HG03432 (cell line): ENCODE data around the gene FAM53A.
A peak's percentile ranks its signal among the peaks of the same experiment; 100 is the strongest.

Experiments used
- ATAC-seq: cut with Tn5 transposase; IDR thresholded peaks from one replicate; pipeline ENCODE4 v1.9.1; 2021; ENCODE audit warnings: mild to moderate bottlenecking, moderate library complexity; ENCODE audit not compliant: unreplicated experiment

Gene FAM53A, protein sequence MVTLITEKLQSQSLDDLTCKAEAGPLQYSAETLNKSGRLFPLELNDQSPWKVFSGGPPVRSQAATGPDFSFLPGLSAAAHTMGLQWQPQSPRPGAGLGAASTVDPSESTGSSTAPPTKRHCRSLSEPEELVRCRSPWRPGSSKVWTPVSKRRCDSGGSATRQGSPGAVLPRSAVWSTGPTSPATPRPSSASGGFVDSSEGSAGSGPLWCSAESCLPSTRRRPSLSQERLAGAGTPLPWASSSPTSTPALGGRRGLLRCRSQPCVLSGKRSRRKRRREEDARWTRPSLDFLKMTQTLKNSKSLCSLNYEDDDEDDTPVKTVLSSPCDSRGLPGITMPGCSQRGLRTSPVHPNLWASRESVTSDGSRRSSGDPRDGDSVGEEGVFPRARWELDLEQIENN

DNA sequence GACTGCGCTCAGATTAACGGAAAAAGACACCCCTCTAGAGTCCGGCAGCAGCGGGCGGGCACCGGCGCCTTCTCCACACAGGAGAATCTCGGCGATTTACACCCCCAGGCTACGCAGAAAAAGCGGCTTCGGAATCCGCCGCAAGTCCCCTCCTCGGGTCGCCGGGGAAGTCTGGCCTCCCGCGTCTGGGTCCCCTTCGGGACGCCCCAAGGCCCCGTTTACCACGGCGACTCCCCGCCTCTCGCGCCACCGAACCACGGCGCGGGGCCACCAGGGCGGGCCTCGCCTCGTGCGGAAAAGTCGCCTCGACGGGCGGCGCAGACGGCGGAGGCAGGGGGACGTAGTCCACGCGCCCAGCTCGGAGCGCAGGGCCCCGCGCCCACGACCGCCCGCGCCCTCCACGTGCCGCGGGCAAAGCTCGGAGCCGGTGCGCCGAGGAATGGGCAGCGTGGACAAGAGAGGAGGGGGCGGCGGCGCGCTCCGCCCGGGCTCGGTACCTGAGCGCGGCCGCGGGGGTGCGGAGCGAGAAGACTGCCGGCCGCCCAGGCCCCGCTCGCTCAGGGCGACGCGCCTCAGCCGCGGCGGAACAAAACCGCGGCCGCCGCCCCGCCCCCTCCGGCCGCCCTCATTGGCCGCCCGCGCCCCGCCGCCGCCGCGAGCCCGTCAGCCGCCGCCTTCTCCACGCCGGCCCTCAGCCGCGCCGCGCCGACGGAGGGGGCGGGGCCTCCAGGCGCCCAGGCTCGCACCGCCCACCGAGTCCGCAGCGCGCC is at the start of gene FAM53A:
Gene FAM53A, minus strand, starts transcription at position 578 of the 770 bp plus-strand sequence. CDS start 15,572 bp downstream, outside the sequence.
- peak; percentile 94 for ATAC-seq

DNA sequence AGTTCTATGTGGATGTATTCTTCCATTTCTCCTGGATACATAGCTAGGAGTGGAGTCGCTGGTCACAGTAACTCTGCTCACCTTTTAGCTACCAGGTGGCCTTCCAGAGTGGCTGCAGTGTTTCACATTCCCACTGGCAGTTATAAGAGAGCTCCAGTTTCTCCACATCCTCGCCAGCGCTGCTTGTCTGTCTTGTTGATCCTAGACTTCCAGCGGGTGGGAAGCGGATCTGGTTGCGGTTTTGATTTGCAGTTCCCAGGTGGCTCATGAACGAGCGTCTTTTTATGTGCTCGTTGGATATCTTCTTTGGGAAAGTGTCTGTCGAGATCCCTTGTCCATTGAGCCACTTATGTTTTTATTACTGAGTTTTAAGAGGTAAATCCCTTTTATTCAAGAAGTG is 48.8 kb upstream of the FAM53A start:
- no peak for ATAC-seq

DNA sequence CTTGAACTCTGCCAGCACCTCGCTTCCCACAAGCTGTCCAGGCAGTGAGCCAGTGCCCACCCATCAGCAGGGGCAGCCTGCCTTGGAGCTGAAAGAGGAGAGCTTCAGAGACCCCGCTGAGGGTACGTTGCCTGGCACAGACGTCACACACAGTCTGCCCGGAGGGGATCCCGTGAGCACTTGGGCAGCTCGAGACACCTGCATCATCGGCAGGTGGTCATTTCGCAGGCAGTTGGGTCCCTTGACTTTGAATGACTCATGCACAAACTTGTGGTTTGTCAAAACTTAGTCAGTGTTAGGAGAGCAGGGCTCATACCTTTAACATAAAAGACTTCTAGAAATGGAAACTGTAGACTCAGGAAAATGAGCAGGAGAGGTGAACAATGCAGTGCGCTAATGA is 47.1 kb upstream of the FAM53A start:
- no peak for ATAC-seq

DNA sequence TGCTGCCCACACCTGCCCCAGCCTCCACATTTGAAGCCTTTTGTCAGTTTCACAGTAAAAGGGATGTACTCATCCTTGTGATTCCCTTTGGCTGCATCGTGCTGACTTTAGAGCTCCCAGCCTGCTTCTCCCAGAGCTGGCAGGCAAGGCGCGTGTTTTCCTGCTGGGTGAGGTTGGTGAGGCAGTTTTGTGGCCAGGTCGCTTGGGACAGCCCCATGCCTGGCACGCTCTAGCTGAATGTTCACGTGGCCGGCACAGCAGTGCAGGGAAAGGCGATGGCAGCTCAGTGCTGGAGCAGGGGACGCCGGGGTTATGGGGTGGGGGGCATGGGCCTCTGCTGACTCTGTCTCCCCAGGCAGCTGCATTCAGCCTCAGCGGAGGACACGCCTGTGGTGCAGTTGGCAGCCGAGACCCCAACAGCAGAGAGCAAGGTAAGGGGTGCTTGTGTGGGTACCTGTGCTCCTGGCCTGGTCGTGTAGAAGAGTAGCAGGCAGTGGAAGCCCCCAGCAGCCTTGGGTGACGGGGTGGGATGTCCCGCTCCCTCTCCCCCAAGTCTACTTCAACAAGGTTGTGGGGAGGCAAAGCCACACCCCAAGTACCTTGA is 46.5 kb upstream of the FAM53A start:
- ATAC-seq, result no peak

DNA sequence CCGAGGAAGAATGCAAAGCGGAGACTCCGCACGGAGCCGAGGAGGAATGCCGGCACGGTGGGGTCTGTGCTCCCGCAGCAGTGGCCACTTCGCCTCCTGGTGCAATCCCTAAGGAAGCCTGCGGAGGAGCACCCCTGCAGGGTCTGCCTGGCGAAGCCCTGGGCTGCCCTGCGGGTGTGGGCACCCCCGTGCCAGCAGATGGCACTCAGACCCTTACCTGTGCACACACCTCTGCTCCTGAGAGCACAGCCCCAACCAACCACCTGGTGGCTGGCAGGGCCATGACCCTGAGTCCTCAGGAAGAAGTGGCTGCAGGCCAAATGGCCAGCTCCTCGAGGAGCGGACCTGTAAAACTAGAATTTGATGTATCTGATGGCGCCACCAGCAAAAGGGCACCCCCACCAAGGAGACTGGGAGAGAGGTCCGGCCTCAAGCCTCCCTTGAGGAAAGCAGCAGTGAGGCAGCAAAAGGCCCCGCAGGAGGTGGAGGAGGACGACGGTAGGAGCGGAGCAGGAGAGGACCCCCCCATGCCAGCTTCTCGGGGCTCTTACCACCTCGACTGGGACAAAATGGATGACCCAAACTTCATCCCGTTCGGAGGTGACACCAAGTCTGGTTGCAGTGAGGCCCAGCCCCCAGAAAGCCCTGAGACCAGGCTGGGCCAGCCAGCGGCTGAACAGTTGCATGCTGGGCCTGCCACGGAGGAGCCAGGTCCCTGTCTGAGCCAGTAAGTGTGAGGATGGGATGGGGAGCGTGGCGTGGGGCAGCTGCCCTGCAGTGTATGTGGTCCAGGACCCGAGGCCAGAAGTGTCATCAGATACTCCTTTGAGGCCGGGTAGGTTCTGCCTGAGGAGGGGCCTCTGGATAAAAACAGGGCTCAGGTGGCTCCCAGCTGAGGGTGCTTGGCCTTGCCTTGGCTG is 44.2 kb upstream of the FAM53A start:
- ATAC-seq, result no peak

DNA sequence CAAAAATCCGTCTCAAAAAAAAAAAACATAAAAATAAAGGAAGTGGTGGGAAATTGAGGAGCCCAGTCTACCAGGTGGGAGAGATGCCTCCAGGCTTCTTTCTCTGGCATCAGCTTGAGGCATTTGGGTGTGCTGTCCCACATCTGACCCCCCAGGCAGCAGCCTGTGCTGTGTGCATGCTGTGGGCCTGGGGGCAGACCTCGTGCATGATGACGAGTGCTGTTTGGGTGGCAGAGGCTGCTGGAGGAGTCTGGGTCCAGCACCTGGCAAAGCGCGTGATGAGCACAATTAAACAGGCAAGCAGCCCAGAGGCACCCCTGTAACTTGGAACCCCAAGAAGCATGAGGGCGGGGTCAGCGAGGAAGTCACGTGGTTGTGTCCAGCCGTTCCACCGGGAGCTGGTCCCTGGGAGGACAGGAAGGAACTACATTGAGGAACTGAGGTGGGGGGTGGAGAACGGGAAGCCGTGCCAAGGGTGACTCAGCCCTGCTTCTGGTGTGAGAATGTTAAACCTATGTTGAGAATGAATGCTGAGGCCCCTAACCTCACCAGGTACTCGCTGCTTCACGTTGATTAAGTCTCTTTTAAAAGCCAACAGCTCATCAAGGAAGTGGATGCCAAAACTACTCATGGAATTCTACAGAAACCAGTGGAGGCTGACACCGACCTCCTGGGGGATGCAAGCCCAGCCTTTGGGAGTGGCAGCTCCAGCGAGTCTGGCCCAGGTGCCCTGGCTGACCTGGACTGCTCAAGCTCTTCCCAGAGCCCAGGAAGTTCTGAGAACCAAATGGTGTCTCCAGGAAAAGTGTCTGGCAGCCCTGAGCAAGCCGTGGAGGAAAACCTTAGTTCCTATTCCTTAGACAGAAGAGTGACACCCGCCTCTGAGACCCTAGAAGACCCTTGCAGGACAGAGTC is 43.3 kb upstream of the FAM53A start:
- ATAC-seq, result no peak

DNA sequence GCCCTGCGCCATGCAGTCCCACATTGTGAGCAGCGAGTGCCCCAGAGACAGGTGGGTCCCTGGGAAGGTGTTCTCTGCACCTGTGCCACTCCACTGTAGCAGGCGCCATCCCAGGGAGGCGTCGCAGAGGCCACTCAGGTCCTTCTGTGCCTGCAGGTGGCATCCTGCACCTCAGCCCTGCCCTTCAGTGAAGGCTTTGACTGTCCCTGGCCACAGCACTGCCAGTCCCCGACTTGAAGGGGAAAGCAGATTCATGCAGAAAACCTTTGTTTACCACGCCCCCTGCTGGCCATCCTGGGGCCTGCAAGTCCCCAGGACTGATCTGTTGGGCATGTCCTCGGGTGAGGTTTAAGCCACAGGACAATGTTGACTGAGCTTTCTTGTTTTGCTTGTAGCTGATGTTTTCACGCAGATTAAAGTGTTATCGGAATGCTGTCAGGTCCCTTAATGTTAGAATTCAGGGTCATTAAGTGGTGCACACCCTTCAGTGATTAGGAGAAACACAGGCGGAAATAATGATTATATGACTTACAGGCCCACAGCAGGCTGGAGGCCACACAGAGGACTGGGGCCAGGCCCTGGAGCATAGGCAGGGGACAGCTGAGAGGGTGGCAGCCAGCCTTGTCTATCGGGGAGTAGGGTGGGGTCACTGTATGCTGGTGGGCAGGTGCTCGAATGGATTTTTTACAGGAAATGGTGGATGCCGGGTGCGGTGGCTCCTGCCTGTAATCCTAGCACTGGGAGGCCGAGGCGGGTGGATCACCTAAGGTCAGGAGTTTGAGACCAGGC is 42.2 kb upstream of the FAM53A start:
- no peak for ATAC-seq

DNA sequence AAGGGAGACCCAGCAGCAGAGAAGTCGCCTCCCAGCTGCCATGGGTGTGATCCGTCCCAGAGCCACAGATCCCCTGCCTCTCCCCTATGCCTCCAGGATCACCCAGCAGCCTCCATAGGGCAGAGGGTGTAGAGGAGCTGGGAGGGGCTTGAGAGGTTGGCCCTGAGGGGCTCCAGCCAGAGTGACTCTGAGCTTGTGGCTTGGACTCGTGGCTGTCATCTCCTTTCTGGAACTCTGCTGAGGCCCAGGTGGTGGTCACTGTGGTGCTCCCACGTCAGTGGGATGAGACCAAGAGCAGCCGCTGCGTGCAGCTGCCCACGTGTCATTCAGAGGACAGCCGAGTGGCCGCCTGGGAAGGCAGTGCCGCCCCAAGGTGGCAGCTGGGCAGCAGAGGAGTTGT is 41.4 kb upstream of the FAM53A start:
- no peak for ATAC-seq

DNA sequence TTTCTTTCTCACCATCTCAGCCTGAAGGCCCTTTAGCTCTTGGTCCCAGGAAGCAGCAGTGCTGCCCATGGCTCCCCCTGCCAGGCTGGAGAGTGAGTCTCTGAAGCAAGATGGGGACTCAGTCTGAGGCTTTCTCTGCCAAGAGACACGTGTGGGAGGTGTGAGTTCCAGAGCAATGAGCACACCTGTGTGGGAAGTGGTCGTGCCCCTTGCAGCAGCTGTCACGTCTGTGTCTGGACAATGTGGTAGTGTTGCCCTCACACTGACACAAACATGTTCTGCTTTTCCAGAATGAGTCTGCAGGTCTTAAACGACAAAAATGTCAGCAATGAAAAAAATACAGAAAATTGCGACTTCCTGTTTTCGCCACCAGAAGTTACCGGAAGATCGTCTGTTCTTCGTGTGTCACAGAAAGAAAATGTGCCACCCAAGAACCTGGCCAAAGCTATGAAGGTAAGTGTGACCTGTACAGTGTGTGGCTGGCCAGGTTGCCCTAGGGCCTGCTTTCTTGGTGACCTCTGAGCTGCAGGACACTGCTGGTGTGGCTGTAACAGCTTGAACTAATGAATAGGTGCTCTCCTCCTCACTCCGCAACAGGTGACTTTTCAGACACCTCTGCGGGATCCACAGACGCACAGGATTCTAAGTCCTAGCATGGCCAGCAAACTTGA is 39.2 kb upstream of the FAM53A start:
- ATAC-seq, result no peak

DNA sequence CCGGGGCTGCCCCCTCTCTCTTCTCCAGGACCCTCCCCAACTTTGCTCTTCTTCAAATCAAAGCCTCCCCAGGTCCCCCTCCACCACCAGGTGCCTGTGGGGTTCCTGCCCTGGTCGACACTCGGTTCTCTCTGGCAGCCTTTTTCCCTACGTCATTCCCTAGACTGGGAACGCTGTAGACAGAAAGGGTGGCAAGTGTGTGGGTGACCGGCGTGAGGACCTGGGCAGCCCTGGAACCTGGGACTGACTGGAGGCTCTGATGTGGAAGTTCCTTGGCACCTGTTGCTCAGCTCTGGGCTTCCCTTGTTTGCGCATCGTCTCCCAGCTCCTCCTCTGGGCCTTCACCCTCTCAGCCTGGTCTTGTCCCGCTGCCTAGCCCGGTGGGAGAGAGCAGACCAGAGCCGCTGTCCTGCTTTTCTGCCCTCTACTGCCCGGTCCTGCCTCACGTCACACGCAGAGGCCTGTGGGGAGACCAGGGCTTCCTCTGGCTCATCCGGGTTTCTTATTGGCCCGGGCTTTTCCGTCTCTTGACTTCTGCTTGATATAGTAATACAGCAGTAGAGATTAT is 38.5 kb upstream of the FAM53A start:
- no peak for ATAC-seq

DNA sequence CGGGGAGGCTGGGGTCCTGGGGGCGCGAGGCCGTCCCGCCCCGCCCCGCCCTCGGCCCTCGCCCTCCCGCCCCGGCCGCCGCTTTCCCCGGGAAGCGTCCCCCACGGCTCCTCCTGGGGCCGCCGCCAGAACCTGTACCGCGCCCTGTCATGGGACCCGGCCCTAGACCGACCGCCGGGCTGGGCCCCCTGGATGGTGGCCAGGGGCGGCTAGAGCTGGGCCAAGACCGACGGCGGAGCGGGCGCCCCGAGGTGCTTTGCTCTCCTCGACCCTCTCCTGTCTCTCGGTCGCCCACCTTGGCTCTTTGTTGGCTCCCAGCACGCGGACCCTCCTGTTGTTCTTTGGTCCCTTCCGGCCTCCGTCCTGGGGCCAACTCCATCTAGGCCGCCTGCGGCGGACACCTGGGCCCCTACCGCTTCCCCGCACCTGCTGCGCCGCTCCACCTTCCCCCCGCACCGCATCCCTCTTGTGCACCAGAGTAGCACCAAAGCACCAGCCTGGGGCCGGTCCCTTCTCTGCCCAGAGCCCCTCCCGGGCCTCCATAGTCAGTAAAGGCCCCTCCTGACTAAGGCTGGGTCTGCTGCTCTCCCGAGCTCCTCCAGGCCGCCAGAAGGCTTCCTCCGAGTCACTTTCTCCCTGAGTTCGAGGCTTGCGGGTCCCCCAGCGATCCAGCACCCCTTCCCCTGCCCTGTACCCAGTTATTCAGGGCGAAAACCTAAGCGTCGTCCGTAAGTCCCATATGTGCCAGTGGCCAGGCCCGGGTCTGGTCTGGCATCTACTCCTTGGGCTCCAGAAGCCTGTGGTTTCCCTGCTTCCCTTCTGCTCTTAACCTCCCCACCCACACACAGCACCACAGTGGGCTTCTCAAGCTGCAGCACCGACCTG is 37.8 kb upstream of the FAM53A start:
- peak; percentile 8 for ATAC-seq

DNA sequence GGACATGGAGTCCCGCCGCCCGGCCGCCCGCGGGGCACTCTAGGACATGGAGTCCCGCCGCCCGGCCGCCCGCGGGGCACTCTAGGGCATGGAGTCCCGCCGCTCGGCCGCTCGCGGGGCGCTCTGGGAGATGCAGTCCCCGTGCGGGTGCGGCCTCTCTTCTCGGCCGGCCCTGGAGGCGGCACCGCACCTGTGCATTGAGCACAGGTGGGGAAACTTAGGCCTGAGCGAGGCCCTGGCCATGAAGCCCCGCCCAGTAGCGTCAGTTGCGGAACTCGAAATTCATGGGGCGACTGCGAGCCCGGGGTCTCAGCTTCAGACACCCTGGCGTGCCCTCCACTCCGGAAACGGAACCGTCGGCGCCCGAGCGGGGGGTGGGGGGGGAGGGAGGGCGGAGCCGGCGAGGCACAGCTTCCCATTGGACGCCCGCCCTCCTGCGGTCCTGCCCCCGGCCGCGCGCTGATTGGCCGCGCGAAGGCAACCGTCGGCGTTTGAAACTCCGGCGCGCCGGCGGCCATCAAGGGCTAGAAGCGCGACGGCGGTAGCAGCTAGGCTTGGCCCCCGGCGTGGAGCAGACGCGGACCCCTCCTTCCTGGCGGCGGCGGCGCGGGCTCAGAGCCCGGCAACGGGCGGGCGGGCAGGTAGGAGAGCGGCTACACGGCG is 37.0 kb upstream of the FAM53A start, which contains the start of the genes TACC3 and TMEM129:
Gene TACC3, plus strand, starts transcription at position 519 of the 663 bp plus-strand sequence. CDS start 1,901 bp downstream, outside the sequence.
Gene TMEM129, minus strand, starts transcription at position 321 of the 663 bp plus-strand sequence. CDS start 486 bp downstream, outside the sequence.
- ATAC-seq, result peak; percentile 72

DNA sequence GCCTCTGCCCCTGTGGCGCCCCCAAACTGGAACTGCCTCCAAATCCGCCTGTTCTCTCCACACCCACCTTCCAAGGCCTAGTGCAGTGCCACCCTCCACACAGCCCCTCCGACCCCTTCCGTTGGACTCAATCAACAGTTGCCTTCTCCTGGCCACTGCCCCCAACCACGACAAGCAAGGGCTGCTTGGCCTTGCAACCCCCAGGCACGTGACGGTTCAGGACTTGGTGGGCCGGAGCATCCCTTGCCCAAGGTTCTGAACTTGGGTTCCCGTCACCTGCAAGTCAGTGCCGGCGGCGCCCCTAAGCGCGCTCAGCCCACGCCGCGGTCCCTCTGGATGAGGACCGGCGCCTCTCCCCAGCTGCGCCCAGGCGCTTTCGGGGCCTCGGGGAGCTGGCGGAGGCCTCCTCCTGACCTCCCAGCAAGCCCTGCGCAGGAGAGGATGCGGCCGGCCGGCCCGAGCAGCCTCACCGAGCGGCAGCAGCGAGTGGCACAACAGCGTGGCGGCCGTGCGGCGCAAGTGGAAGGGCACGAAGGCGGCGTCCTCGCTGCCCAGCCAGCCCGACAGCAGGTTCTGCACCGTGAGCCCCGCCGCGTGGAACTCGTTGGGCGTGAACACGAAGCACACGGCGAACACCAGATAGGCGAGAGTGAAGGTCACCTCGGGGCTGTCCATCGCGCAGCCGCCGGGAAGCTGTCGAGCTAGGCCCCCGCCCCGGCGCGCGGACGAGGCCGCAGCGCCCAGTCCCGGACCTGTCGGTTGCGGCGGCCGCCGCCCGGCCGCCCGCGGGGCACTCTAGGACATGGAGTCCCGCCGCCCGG is 36.3 kb upstream of the FAM53A start:
- peak; percentile 30 for ATAC-seq

DNA sequence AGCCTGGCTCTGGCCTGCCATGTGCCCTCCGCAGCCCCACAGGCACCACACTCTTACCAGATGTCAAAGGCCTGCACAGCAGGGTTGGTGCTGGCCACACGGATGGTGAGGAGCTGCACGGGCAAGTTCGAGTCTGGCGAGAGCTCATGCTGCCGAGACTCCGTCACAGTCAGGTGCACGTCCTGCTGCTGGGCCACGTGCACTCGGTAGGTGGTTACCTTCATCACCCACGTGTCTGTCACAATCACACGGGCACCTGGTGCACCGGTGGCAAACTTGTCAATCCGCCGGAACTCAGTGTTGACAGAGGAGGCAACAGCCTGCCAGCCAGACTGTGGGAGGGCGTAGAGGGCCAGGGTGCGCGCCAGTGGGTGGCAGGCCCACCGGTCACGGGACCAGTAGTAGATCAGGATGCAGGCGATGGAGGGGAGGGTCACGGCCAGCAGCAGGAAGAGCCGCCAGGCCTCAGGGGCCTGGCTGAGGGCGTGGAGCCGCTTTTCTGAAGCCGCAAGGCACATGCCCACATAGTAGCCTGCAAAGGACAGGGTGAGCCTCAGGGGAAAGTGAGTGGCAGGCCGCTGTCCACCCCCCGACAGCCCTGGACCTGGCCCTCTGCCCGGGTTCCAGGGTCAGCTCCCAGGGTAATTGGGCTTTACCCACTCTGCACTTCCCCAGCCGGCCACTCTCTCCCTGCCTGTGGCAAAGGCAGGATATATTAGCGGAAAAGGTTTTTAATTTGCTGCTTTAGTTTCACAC is 34.2 kb upstream of the FAM53A start:
- ATAC-seq, result no peak
